T-helper 1 cell treated with Interleukin-12 subunit alpha and Interleukin-12 subunit beta and Interleukin-4 antibody, amounts not matched to agents 30 μg/mL and 1 μg/mL, for 36 hours (primary cell): ENCODE results near the gene ANTXR1.

ENCODE experiments used
- H3K27ac Mint-ChIP-seq: one replicate; pipeline ENCODE4 v1.8.0; 2021; ENCODE audit warnings: mild to moderate bottlenecking, mixed read lengths
- H3K27me3 Mint-ChIP-seq: one replicate; pipeline ENCODE4 v1.8.0; 2021; ENCODE audit warnings: low read depth, mixed read lengths
- H3K36me3 Mint-ChIP-seq: one replicate; pipeline ENCODE4 v1.8.0; 2021; ENCODE audit warnings: low read depth, mixed read lengths
- H3K4me1 Mint-ChIP-seq: one replicate; pipeline ENCODE4 v1.8.0; 2021; ENCODE audit warnings: low read depth, mixed read lengths
- H3K4me3 Mint-ChIP-seq: one replicate; pipeline ENCODE4 v1.8.0; 2021; ENCODE audit warnings: mild to moderate bottlenecking, moderate library complexity, mixed read lengths
- H3K9me3 Mint-ChIP-seq: one replicate; pipeline ENCODE4 v1.8.0; 2021; ENCODE audit warnings: mixed read lengths

The ANTXR1 gene

GRCh38 chr2:68992341-68992740, 20.6 kb upstream of the ANTXR1 start:
- H3K27ac Mint-ChIP-seq = no peak overlapping the region
- H3K36me3 Mint-ChIP-seq = no peaks in the 10 kb centered on the region
- H3K9me3 Mint-ChIP-seq = no peaks in the 10 kb centered on the region
- no peaks in the 10 kb centered on the region for H3K4me1 Mint-ChIP-seq
- no peak overlapping the region for H3K4me3 Mint-ChIP-seq
- H3K27me3 Mint-ChIP-seq = peaks cover 40% of the 10 kb centered on the region

DNA sequence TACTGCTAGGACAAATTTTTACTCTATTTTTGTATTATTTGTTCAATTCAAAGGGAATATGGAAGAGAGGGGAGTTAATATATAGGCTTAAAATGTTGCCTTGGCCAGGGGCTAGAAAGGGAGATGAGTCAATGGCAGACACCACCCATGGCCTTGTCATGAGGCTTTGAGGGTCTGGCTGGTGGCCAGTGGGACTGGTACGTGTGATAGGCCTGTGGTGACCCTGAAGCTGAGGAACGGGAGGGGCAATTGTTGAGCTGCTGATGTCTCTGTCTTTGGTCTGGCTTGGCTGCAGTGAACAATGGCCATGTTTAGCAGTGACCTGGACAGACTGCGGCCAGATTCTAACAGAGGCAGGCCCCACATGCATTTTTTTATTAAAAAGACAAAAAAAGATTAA, 20.0 kb upstream of the ANTXR1 start:
- H3K9me3 Mint-ChIP-seq = no peaks in the 10 kb centered on the region

GRCh38 chr2:68993660-68994059, 19.3 kb upstream of the ANTXR1 start:
- Mint-ChIP-seq H3K27me3 (peaks cover 39% of the 10 kb centered on the region), H3K27ac (no peak overlapping the region), H3K9me3 (no peaks in the 10 kb centered on the region), H3K4me1 (no peaks in the 10 kb centered on the region), H3K4me3 (no peak overlapping the region), H3K36me3 (no peaks in the 10 kb centered on the region)

More for the DNA sequence above, 20.0 kb upstream of the ANTXR1 start:
- Mint-ChIP-seq H3K4me1 (no peaks in the 10 kb centered on the region), H3K36me3 (no peaks in the 10 kb centered on the region), H3K27ac (no peak overlapping the region), H3K27me3 (peaks cover 38% of the 10 kb centered on the region), H3K4me3 (no peak overlapping the region)

DNA sequence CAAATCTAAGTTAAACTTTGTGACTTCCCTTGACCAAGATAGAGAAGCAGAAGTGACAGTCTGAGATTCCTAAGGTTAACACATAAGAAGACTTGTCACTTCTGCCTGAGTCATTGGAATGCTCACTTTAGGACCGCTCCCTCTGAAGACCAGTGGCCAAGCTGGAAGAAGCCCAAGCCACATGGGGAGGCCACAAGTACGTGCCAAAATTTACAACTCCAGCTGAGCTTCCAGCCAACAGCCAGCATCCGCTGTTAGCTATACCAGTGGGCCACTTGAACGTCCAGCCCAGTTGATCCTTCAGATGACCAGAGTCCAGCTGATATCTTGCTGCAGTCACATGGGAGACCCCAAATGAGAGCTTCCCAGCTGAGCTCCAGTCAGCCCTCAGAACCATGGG, 18.1 kb upstream of the ANTXR1 start:
- H3K4me3 Mint-ChIP-seq = no peak overlapping the region
- H3K36me3 Mint-ChIP-seq = no peaks in the 10 kb centered on the region
- peaks cover 45% of the 10 kb centered on the region for H3K27me3 Mint-ChIP-seq
- no peaks in the 10 kb centered on the region for H3K9me3 Mint-ChIP-seq
- no peak overlapping the region for H3K27ac Mint-ChIP-seq
- no peaks in the 10 kb centered on the region for H3K4me1 Mint-ChIP-seq

DNA sequence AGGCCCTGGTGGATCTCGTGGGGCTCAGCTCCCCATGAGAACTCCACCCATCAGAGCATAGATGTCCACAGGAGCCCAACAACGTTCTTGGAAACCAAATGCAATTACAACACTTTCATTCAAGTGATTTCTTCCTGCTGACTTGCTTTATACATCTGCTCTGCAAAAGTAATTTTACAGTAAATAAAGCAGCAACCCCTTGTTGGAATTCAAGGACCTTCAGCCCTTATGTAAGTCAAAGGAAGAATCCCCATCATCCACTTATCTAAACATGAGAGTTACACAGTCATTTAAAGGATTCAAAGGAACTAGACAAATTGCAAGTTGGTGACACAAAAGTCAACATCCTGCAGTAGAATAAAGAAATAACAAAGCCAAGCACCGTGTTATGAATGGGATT, 17.1 kb upstream of the ANTXR1 start:
- Mint-ChIP-seq H3K9me3 (no peaks in the 10 kb centered on the region), H3K36me3 (no peaks in the 10 kb centered on the region), H3K27me3 (peaks cover 43% of the 10 kb centered on the region), H3K4me3 (no peak overlapping the region), H3K27ac (no peak overlapping the region), H3K4me1 (no peaks in the 10 kb centered on the region)

GRCh38 chr2:68997401-68997800, 15.6 kb upstream of the ANTXR1 start:
- peaks cover 44% of the 10 kb centered on the region for H3K27me3 Mint-ChIP-seq
- H3K4me3 Mint-ChIP-seq = no peak overlapping the region
- H3K4me1 Mint-ChIP-seq = no peaks in the 10 kb centered on the region
- H3K36me3 Mint-ChIP-seq = no peaks in the 10 kb centered on the region
- no peak overlapping the region for H3K27ac Mint-ChIP-seq
- H3K9me3 Mint-ChIP-seq = peaks cover 9% of the 10 kb centered on the region

- Mint-ChIP-seq H3K9me3 (peaks cover 10% of the 10 kb centered on the region), H3K27me3 (peaks cover 44% of the 10 kb centered on the region), H3K27ac (no peak overlapping the region), H3K4me3 (no peak overlapping the region), H3K4me1 (no peaks in the 10 kb centered on the region), H3K36me3 (no peaks in the 10 kb centered on the region)
These were observed 11.1 kb upstream of the ANTXR1 start for GRCh38 chr2:69001879-69002278.

- Mint-ChIP-seq H3K9me3 (peaks cover 10% of the 10 kb centered on the region), H3K27me3 (peaks cover 47% of the 10 kb centered on the region), H3K27ac (no peak overlapping the region)
These were observed 9.2 kb upstream of the ANTXR1 start for GRCh38 chr2:69003731-69004130.

GRCh38 chr2:69007169-69007568, 5.8 kb upstream of the ANTXR1 start:
- Mint-ChIP-seq H3K27ac (no peak overlapping the region), H3K9me3 (peaks cover 3% of the 10 kb centered on the region), H3K36me3 (no peaks in the 10 kb centered on the region), H3K27me3 (peaks cover 59% of the 10 kb centered on the region), H3K4me1 (no peaks in the 10 kb centered on the region), H3K4me3 (no peak overlapping the region)

More at GRCh38 chr2:69003731-69004130, 9.2 kb upstream of the ANTXR1 start:
- Mint-ChIP-seq H3K36me3 (no peaks in the 10 kb centered on the region), H3K4me1 (no peaks in the 10 kb centered on the region), H3K4me3 (no peak overlapping the region)

GRCh38 chr2:69007603-69008002, 5.4 kb upstream of the ANTXR1 start:
- H3K4me3 Mint-ChIP-seq = no peak overlapping the region
- peaks cover 60% of the 10 kb centered on the region for H3K27me3 Mint-ChIP-seq
- no peak overlapping the region for H3K27ac Mint-ChIP-seq
- H3K9me3 Mint-ChIP-seq = no peaks in the 10 kb centered on the region
- peaks cover 3% of the 10 kb centered on the region for H3K4me1 Mint-ChIP-seq
- no peaks in the 10 kb centered on the region for H3K36me3 Mint-ChIP-seq

DNA sequence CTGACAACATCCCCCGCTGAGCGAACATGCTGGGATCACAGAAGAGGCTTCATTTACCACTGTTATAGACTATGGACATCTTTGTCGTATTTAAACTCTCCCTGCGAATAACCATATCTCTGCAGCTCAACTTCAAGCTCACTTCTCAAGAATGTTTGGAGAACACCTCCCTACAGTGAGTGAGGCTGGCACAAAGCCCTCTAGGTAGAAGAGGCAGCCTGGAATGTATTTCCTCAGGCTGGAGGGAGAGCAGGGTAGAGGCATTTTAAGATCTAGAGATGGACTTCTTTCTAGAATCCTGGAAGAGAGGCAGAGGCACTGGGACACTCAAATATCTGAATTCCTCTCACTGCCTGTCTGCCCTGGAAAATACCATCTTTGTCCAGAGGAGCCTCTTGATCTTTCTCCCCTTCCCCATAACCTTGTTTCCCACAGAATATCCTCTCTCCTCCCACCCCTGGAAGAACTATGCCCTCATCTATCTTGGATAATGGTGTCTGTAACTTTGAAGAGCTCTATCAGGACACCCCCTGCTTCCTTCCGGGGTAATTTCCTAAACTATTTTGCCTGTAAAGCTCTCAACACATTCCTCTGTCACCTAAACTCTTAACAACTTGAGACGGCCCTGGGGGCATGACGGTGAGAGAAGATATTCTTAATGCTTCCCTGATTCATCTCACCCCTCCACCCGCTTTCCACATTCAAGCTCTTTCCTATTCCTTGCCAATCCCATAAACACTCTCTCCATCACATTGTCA, 2.4 kb upstream of the ANTXR1 start:
- H3K27ac Mint-ChIP-seq = no peak overlapping the region
- peaks cover 12% of the 10 kb centered on the region for H3K4me1 Mint-ChIP-seq
- H3K4me3 Mint-ChIP-seq = no peak overlapping the region
- H3K9me3 Mint-ChIP-seq = no peaks in the 10 kb centered on the region
- H3K36me3 Mint-ChIP-seq = no peaks in the 10 kb centered on the region
- H3K27me3 Mint-ChIP-seq = peaks cover 76% of the 10 kb centered on the region

- Mint-ChIP-seq H3K4me1 (peaks cover 12% of the 10 kb centered on the region), H3K36me3 (no peaks in the 10 kb centered on the region), H3K27me3 (peaks cover 76% of the 10 kb centered on the region), H3K9me3 (no peaks in the 10 kb centered on the region), H3K4me3 (no peak overlapping the region), H3K27ac (peak overlapping the region; percentile 22)
These were observed 1.3 kb upstream of the ANTXR1 start for GRCh38 chr2:69011611-69012157.

DNA sequence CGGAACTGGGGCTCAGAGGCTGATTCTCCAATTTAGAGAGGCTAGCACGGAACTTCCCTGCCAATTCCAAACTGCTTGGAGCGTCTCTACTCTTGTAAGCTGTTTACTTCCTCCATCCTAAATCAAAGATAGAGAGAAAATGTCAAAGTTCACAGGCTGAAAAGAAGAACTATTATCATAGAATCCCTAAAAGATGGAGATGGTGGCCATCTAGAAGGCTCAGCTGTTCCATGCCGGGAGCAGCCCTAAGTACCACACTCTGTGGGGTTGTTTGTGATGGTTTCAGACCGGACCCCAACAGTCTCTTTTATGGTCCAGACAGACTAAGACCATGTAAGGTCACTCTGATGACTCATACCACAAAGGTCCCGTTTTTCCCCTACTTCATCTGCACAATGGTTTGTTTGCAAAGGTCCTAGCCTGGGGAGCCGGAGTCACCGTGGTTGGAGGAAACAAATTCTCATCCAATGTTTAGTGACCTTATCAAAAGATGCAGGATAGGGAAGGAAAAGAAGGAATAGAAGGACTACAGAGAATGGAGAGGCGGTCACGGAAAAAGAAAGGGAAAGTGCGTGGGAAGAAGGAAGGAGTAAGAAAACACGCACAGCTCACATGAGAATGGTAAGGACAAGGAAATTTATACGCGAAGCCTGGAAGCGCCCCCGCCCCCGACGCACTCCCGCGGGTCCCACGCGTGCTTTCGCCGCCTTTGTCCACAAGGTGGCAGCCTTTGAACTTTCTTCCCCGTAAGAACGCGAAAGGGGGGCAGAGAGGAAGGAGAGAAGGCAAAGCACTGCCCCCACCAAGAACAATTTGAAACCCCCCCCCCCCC, 453 bp upstream of the ANTXR1 start:
- Mint-ChIP-seq H3K27ac (peak overlapping the region; percentile 3), H3K36me3 (no peaks in the 10 kb centered on the region), H3K4me3 (peak overlapping the region; percentile 70), H3K4me1 (peaks cover 12% of the 10 kb centered on the region), H3K27me3 (peaks cover 83% of the 10 kb centered on the region), H3K9me3 (no peaks in the 10 kb centered on the region)

- Mint-ChIP-seq H3K4me1 (peaks cover 12% of the 10 kb centered on the region), H3K4me3 (peak overlapping the region; percentile 18)
These were observed 1.2 kb downstream of the ANTXR1 start for GRCh38 chr2:69013840-69014821.

More at GRCh38 chr2:69013840-69014821, 1.2 kb downstream of the ANTXR1 start:
- Mint-ChIP-seq H3K27me3 (peaks cover 84% of the 10 kb centered on the region), H3K27ac (no peak overlapping the region), H3K9me3 (no peaks in the 10 kb centered on the region), H3K36me3 (no peaks in the 10 kb centered on the region)
